C4-2B (cell line): ENCODE data around the gene IFI27.

Source experiments
- CTCF ChIP-seq: fragments of 450-650 bp; conservative IDR thresholded peaks from 2 replicates; pipeline ENCODE4 v1.5.1; 2017; ENCODE audit warnings: mild to moderate bottlenecking
- ZFX ChIP-seq: fragments of 450-650 bp; IDR thresholded peaks from 2 replicates; pipeline ENCODE4 v1.6.1; 2017

GRCh38 chr14:94126800-94127199 is 16.3 kb downstream of the IFI27 start:
- no peak for TF ChIP-seq CTCF
- TF ChIP-seq ZFX: no peak
